ENCODE data around the gene EEF2KMT.
"Not testable (repeated sequence)": the region's sequence is repeated elsewhere in the genome, so short reads cannot be mapped to it uniquely, and the experiment has no call there.

DNA sequence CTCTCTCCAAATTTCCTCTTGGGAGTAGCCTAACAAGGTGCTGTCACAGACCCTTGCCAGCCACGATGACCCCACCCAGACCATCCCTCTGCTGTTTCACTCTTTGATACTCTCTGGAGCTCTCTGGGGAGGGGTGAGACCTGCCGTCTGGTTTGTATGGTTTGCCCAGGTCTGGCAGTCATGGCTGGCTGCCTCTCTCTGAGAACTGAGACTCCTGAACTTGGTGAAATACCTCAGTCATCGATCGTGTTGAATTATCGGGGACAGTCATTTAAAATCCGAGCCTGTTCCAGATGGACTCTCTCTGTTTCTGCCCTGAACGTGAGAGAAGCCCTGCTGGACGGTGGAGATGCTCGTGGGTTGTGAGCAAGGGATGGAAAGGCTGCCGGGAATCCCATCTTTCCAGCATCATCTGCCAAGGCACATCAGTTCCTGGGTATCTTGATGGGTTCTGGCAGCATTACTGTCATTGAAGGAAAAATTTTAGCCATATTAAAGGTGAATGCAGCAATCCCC, 19.2 kb upstream of the EEF2KMT start:
- not testable (repeated sequence) for TF ChIP-seq POLR2G (IDR thresholded peaks at IDR 0.05; ENCODE audit: low read depth, low read length); XRCC3 (IDR thresholded peaks at IDR 0.05); TCF7L2 (IDR thresholded peaks at IDR 0.05; ENCODE audit: low read depth, low read length); KLF6 (CRISPR knock-in tag; IDR thresholded peaks at IDR 0.05; ENCODE audit: borderline replicate concordance); ZNF316 (IDR thresholded peaks at IDR 0.05); RCOR1 (IDR thresholded peaks at IDR 0.05; ENCODE audit: borderline replicate concordance in 1 of 2, low read depth in 2 of 2, low read length in 2 of 2); JUND (IDR thresholded peaks at IDR 0.05; ENCODE audit: borderline replicate concordance, low read depth, low read length); JUND (tag; IDR thresholded peaks at IDR 0.05; ENCODE audit: borderline replicate concordance, low read depth, low read length); NR2C2 (CRISPR knock-in tag; IDR thresholded peaks at IDR 0.05); NR2C2 (tag; IDR thresholded peaks at IDR 0.05); SAFB (IDR thresholded peaks at IDR 0.05; ENCODE audit: borderline replicate concordance, low read depth, low read length)
- TF ChIP-seq, protein P1, sequence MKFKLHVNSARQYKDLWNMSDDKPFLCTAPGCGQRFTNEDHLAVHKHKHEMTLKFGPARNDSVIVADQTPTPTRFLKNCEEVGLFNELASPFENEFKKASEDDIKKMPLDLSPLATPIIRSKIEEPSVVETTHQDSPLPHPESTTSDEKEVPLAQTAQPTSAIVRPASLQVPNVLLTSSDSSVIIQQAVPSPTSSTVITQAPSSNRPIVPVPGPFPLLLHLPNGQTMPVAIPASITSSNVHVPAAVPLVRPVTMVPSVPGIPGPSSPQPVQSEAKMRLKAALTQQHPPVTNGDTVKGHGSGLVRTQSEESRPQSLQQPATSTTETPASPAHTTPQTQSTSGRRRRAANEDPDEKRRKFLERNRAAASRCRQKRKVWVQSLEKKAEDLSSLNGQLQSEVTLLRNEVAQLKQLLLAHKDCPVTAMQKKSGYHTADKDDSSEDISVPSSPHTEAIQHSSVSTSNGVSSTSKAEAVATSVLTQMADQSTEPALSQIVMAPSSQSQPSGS (CRISPR knock-in tag; IDR thresholded peaks at IDR 0.05) = not testable (repeated sequence)
- TF ChIP-seq, protein P2, sequence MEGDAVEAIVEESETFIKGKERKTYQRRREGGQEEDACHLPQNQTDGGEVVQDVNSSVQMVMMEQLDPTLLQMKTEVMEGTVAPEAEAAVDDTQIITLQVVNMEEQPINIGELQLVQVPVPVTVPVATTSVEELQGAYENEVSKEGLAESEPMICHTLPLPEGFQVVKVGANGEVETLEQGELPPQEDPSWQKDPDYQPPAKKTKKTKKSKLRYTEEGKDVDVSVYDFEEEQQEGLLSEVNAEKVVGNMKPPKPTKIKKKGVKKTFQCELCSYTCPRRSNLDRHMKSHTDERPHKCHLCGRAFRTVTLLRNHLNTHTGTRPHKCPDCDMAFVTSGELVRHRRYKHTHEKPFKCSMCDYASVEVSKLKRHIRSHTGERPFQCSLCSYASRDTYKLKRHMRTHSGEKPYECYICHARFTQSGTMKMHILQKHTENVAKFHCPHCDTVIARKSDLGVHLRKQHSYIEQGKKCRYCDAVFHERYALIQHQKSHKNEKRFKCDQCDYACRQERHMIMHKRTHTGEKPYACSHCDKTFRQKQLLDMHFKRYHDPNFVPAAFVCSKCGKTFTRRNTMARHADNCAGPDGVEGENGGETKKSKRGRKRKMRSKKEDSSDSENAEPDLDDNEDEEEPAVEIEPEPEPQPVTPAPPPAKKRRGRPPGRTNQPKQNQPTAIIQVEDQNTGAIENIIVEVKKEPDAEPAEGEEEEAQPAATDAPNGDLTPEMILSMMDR (IDR thresholded peaks at IDR 0.05 in 2 of 3, conservative IDR thresholded peaks at IDR 0.05 in 1 of 3; ENCODE audit: insufficient read depth in 2 of 3, low read depth in 1 of 3, low read length in 3 of 3) = not testable (repeated sequence)
- TF ChIP-seq, protein P3, sequence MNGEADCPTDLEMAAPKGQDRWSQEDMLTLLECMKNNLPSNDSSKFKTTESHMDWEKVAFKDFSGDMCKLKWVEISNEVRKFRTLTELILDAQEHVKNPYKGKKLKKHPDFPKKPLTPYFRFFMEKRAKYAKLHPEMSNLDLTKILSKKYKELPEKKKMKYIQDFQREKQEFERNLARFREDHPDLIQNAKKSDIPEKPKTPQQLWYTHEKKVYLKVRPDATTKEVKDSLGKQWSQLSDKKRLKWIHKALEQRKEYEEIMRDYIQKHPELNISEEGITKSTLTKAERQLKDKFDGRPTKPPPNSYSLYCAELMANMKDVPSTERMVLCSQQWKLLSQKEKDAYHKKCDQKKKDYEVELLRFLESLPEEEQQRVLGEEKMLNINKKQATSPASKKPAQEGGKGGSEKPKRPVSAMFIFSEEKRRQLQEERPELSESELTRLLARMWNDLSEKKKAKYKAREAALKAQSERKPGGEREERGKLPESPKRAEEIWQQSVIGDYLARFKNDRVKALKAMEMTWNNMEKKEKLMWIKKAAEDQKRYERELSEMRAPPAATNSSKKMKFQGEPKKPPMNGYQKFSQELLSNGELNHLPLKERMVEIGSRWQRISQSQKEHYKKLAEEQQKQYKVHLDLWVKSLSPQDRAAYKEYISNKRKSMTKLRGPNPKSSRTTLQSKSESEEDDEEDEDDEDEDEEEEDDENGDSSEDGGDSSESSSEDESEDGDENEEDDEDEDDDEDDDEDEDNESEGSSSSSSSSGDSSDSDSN (IDR thresholded peaks at IDR 0.05; ENCODE audit: borderline replicate concordance in 1 of 2, low read depth in 2 of 2, low read length in 2 of 2) = not testable (repeated sequence)

Data from K562 (cell line).